Adrenal gland (tissue), 12 donors: Measurements from ENCODE around the gene KRTAP5-6. TPM values are rescaled to one million over a fixed set of nuclear protein-coding genes. Genes with fewer than 3 reads are reported as not detected.

ENCODE experiments used
- DNase-seq, 7 donors: peaks; one replicate each; pipeline ENCODE4 v3.0.0-alpha.2; 2019 to 2020
- H3K27ac ChIP-seq, 5 donors: fragments of 200-600 bp; sonication (generic) in 4 of 5; 1 replicate in 3 of 5; 2 replicates in 2 of 5; pipeline versions ENCODE4 v1.5.1 to v1.8.0; 2016 to 2020; ENCODE audit warnings: mild to moderate bottlenecking in 1 of 5
- H3K27me3 ChIP-seq: fragments of 200-600 bp; 2 replicates; pipeline ENCODE4 v1.8.0; 2021
- H3K36me3 ChIP-seq, 2 donors: fragments of 200-600 bp; replicated peaks in 1 of 2; 1 replicate in 1 of 2; 2 replicates in 1 of 2; pipeline versions ENCODE4 v1.5.1 to v1.8.0; 2018 to 2022
- H3K4me1 ChIP-seq, 2 donors: fragments of 200-600 bp; replicated peaks in 1 of 2; 1 replicate in 1 of 2; 2 replicates in 1 of 2; pipeline versions ENCODE4 v1.5.1 to v1.8.0; 2018 to 2021
- H3K4me3 ChIP-seq, 4 donors: fragments of 200-600 bp; sonication (generic) in 3 of 4; one replicate each; pipeline ENCODE4 v1.5.1; 2016 to 2018
- H3K9me3 ChIP-seq, 3 donors: fragments of 200-600 bp; sonication (generic) in 1 of 3; replicated peaks in 1 of 3; 1 replicate in 2 of 3; 2 replicates in 1 of 3; pipeline versions ENCODE4 v1.5.1 to v1.8.0; 2016 to 2021
- POLR2A ChIP-seq, 2 donors: fragments of 450-650 bp; IDR thresholded peaks; one replicate each; pipeline ENCODE4 v1.6.1; 2017; ENCODE audit warnings: antibody characterized with exemption in 2 of 2, mild to moderate bottlenecking in 2 of 2, moderate library complexity in 1 of 2
- WGBS, 4 donors: extraction: QIAGEN DNeasy Blood & Tissue Kit in 2 of 4; methylation state at CpG; one replicate each; pipeline versions ENCODE4 v1.1.5 to v1.1.7; 2013 to 2017; 5-methylcytosine and 5-hydroxymethylcytosine counted together
- intact Hi-C, 2 donors: fragments of 100-400 bp; cut with DNase I; formaldehyde crosslinking; loops; one replicate each; pipeline versions ENCODE4 v1.14.1 to v1.15.0; 2022 to 2023
- polyA plus RNA-seq, 3 donors: library from polyadenylated mRNA; stranded (reverse); fragments of 200-250 nt in 2 of 3; fragments of 350-450 nt in 1 of 3; fragmentation: Illumina TruSeq in 1 of 3; extraction: RNeasy Lipid Tissue Mini Kit (QIAGEN cat#74804) in 1 of 3; gene quantifications; one replicate each; pipeline ENCODE4 v1.2.3, GENCODE V29; 2013 to 2014
- total RNA-seq, 9 donors: library from RNA; depleted of rRNA in 4 of 9; stranded (reverse); fragments of >200 nt in 4 of 9; fragments of 120-200 nt in 1 of 9; fragmentation: NEBNext Ultra II Directional in 1 of 9; extraction: Animal tissue kit (Norgen Biotek cat#: 25700) in 1 of 9; gene quantifications; one replicate each; pipeline versions ENCODE4 v1.1.0 to v1.2.4, GENCODE V29; 2013 to 2023
- TF ChIP-seq, protein P1 (sequence below), 6 experiments: fragments of 450-650 bp in 4 of 6; fragments of 200-600 bp in 2 of 6; sonication (generic) in 1 of 6; IDR thresholded peaks; 1 replicate in 5 of 6; 2 replicates in 1 of 6; pipeline versions ENCODE4 v1.5.1 to v1.8.0; 2016 to 2021; ENCODE audit warnings: antibody characterized with exemption in 6 of 6, mild to moderate bottlenecking in 2 of 6, moderate library complexity in 1 of 6
- donor health status: healthy with polysubstance abuse.
- donor health status: Bipolar disorder and iron deficiency.
- donor health status: DM: yes; HTN: yes; CAD: no.
- donor health status: DM: no; HTN: no; CAD: no.
- donor health status: DM: no; HTN: no; CAD: no.
- donor health status: DM: yes; HTN: yes; CAD: no.

KRTAP5-6 gene
- total and polyA plus RNA-seq, 12 donors = 0.61 TPM; not detected in 11

- 75 to 86% (median 77%) methylated on average over 6 of the region's 6 CpGs for WGBS, 4 donors
- Histone ChIP-seq H3K4me3 (no peak overlapping the region), H3K9me3 (peaks cover 0 to 9% (median 0%) of the 10 kb centered on the region in 3 donors), H3K27me3 (no peaks in the 10 kb centered on the region), H3K4me1 (no peaks in the 10 kb centered on the region), H3K36me3 (no peaks in the 10 kb centered on the region), H3K27ac (no peak overlapping the region)
- TF ChIP-seq POLR2A (IDR thresholded peaks at IDR 0.05) = no peak
- TF ChIP-seq, protein P1, sequence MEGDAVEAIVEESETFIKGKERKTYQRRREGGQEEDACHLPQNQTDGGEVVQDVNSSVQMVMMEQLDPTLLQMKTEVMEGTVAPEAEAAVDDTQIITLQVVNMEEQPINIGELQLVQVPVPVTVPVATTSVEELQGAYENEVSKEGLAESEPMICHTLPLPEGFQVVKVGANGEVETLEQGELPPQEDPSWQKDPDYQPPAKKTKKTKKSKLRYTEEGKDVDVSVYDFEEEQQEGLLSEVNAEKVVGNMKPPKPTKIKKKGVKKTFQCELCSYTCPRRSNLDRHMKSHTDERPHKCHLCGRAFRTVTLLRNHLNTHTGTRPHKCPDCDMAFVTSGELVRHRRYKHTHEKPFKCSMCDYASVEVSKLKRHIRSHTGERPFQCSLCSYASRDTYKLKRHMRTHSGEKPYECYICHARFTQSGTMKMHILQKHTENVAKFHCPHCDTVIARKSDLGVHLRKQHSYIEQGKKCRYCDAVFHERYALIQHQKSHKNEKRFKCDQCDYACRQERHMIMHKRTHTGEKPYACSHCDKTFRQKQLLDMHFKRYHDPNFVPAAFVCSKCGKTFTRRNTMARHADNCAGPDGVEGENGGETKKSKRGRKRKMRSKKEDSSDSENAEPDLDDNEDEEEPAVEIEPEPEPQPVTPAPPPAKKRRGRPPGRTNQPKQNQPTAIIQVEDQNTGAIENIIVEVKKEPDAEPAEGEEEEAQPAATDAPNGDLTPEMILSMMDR (IDR thresholded peaks at IDR 0.05) = no peak
- peak in 3 of 7 donors; percentile 11 to 41 (median 40) for DNase-seq
- intact Hi-C loops = no loop called here
Measured at GRCh38 chr11:1737080-1737757, 40.2 kb downstream of the KRTAP5-6 start.

GRCh38 chr11:1738380-1738779 is 41.4 kb downstream of the KRTAP5-6 start:
- WGBS, 4 donors = 82 to 86% (median 83%) methylated on average over 10 of the region's 10 CpGs

DNA sequence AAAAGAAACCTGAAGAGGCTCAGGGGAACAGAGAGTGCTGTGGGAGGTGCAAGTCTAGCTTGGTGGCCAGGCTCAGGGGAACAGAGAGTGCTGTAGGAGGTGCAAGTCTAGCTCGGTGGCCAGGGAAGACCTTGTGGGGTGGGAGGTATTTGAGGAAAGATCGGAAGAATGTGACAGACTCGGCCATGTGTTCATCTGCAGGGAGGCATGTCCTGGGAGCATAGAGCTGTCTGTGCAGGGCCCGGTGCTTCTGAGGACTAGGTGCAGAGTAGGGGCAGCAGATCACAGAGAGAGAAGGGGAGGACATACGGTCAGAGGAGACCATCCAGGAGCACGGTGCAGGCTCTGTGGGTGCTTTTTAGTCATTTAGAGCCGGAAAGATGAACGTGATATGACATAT is 42.6 kb downstream of the KRTAP5-6 start:
- Histone ChIP-seq H3K4me3 (no peak overlapping the region), H3K27me3 (no peaks in the 10 kb centered on the region), H3K4me1 (peaks cover 0 to 5% of the 10 kb centered on the region in 2 donors), H3K27ac (no peak overlapping the region), H3K9me3 (peaks cover 0 to 9% (median 0%) of the 10 kb centered on the region in 3 donors), H3K36me3 (no peaks in the 10 kb centered on the region)
- WGBS, 4 donors = 47 to 58% (median 54%) methylated on average over 8 of the region's 8 CpGs
- no peak for TF ChIP-seq POLR2A (IDR thresholded peaks at IDR 0.05)
- TF ChIP-seq, protein P1 (IDR thresholded peaks at IDR 0.05) = no peak
- DNase-seq = peak in 5 of 7 donors; percentile 13 to 51 (median 39)
- intact Hi-C loops = no loop called here

More at GRCh38 chr11:1738380-1738779, 41.4 kb downstream of the KRTAP5-6 start:
- peak in 5 of 7 donors; percentile 24 to 53 (median 40) for DNase-seq
- Histone ChIP-seq H3K27ac (no peak overlapping the region), H3K36me3 (no peaks in the 10 kb centered on the region), H3K4me3 (no peak overlapping the region), H3K4me1 (no peaks in the 10 kb centered on the region), H3K9me3 (peaks cover 0 to 9% (median 0%) of the 10 kb centered on the region in 3 donors), H3K27me3 (no peaks in the 10 kb centered on the region)
- TF ChIP-seq, protein P1 (IDR thresholded peaks at IDR 0.05) = no peak
- no peak for TF ChIP-seq POLR2A (IDR thresholded peaks at IDR 0.05)
- intact Hi-C loops = no loop called here

DNA sequence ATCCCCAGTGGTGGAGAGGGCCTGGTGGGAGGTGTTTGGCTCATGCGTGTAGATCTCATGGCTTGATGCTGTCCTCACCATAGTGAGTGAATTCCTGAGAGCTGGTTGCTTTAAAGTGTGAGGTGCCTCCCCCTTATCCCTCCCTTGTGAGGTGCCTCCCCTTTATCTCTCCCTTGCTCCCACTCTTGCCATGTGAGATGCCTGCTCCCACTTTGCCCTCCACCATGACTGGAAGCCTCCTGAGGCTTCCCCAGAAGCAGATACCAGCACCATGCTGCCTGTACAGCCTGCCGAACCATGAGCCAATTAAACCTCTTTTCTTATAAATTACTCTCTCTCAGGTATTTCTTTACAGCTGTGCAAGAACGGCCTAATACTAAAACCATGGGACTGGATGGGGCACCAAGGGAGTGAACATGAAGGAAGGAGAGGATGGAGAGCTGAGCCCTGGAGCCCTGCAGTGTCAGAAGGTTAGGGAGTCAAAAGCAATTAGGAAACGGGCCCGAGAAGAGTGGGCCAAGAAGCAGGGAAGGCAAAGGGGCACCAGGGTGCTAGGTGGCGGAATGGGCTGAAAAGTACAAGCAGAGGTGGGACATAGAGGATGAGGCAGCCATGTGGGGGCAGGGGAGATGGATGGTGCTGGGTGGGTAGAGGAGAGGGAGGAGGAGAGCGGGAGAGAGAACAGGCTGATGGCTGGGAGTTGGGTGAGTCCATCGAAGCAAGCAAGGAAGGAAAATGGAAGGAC is 44.0 kb downstream of the KRTAP5-6 start:
- intact Hi-C loops = no loop called here
- TF ChIP-seq, protein P1 (IDR thresholded peaks at IDR 0.05) = no peak
- no peak for TF ChIP-seq POLR2A (IDR thresholded peaks at IDR 0.05)

More for the DNA sequence above, 44.0 kb downstream of the KRTAP5-6 start:
- Histone ChIP-seq H3K36me3 (no peaks in the 10 kb centered on the region), H3K9me3 (peaks cover 0 to 9% (median 0%) of the 10 kb centered on the region in 3 donors), H3K4me1 (peaks cover 14 to 19% of the 10 kb centered on the region in 2 donors), H3K4me3 (no peak overlapping the region), H3K27me3 (no peaks in the 10 kb centered on the region), H3K27ac (no peak overlapping the region)
- DNase-seq = peak in 5 of 7 donors; percentile 16 to 49 (median 33)
- WGBS, 4 donors = 66 to 73% (median 70%) methylated on average over 8 of the region's 8 CpGs
